PFSK-1 (cell line): ENCODE results near the gene DDX41.

ENCODE experiments used
- FOXP2 ChIP-seq: optimal IDR thresholded peaks from 2 replicates; pipeline ENCODE3; 2011; ENCODE audit warnings: borderline replicate concordance, control low read depth, inconsistent platforms; ENCODE audit not compliant: insufficient read depth; ENCODE audit errors: extremely low read length, extremely low read depth
- POLR2AphosphoS5 ChIP-seq: IDR thresholded peaks from 2 replicates; pipeline ENCODE4 v1.6.1; 2012; ENCODE audit warnings: low read depth, mild to moderate bottlenecking, control low read depth, low read length, moderate library complexity
- SIN3A ChIP-seq: IDR thresholded peaks from 2 replicates; pipeline ENCODE4 v1.6.1; 2012; ENCODE audit warnings: mild to moderate bottlenecking, low read length, moderate library complexity, borderline replicate concordance; ENCODE audit not compliant: insufficient read depth
- TAF1 ChIP-seq: IDR thresholded peaks from 2 replicates; pipeline ENCODE4 v1.6.1; 2012; ENCODE audit warnings: low read length, control low read depth, borderline replicate concordance; ENCODE audit not compliant: insufficient read depth
- TF ChIP-seq, protein P1 (sequence below), 2 experiments: IDR thresholded peaks; 2 replicates each; pipeline versions ENCODE4 v1.6.1 to v1.8.0; 2011 to 2012; ENCODE audit warnings: low read depth in 2 of 2, low read length in 2 of 2, control low read depth in 1 of 2, inconsistent platforms in 1 of 2, mild to moderate bottlenecking in 1 of 2, moderate library complexity in 1 of 2; ENCODE audit not compliant: insufficient read depth in 1 of 2

DDX41 gene

DNA sequence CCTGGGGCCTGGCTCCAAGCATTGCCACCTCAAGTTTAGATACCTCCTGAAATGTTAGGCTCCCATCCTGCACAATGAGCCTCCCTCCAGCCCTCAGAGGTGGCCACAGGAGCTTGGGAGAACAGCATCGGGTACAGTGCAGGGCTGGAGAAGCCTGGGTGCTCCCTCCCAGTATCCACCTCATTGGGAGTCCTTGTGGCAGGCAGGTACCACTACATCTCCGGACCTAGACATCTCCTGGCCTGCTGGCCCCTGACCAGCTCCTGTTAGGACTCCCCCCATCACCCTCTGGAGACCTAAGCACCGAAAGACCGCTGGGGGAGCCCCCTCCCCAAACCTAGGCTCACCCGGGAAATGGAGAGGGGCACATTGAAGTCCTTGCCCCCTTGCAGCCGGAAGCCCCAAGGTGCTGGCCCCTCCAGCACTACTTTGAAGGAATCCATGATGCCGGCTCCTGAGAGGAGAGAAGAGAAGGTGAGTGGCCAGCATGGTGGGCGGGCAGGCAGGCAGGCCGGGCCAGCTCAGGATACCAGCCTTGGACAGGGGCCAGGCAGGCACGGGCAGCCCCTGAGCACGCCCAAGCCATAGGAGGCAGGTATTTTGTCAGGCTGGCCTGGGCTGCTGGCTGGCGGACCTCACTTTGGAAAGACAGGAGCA is 20.6 kb downstream of the DDX41 start:
- TF ChIP-seq TAF1, result no peak

DNA sequence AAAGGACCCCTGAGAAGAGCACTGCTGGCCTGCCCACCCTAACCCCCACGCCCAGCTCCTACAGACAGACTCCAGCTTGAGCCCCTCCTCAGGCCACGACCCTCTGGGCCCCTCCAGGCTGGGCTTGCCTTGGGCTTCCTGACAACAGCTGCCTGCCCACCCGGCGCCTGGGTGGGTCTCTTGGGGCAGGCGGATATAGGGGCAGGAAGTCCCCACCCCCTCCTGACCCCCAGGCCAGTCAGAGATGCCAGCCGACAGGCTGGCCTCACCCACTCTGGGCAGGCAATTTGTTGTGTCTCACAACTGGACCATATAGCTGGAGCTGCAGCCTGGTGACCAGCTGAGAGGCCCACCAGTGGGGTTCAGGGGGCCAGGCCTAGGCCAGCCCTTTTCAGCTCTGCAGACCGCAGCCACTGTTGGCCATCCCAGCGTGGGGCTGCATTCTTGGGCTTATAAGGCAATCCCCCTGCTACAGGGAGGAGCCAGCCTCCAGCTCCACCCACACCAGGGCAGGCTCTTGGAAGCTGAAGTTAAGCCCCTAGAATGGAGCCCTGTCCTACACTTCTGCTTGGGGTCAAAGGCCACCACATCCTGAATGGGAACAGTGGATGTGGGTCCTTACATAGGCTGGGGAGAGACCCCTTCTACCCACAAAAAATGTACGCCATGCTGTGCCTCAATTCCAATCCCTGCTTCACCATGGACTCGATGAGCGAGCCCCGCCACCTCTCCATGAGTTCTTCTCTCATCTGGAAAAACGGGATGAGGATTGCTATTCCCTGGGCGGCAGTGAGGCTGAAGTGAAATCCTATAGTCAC is 21.3 kb downstream of the DDX41 start:
- peak; percentile 32; the same call in 1 of the 2 replicates for TF ChIP-seq TAF1
- TF ChIP-seq POLR2AphosphoS5, result no peak

- TF ChIP-seq POLR2AphosphoS5 (peak; percentile 44; the same call in 1 of the 2 replicates), FOXP2 (no peak), TAF1 (no peak)
Measured at GRCh38 chr5:177494346-177495195, 22.2 kb downstream of the DDX41 start.

GRCh38 chr5:177493795-177494345 is 22.9 kb downstream of the DDX41 start:
- TF ChIP-seq POLR2AphosphoS5 (no peak), SIN3A (no peak), FOXP2 (no peak), TAF1 (no peak)
- TF ChIP-seq, protein P1, sequence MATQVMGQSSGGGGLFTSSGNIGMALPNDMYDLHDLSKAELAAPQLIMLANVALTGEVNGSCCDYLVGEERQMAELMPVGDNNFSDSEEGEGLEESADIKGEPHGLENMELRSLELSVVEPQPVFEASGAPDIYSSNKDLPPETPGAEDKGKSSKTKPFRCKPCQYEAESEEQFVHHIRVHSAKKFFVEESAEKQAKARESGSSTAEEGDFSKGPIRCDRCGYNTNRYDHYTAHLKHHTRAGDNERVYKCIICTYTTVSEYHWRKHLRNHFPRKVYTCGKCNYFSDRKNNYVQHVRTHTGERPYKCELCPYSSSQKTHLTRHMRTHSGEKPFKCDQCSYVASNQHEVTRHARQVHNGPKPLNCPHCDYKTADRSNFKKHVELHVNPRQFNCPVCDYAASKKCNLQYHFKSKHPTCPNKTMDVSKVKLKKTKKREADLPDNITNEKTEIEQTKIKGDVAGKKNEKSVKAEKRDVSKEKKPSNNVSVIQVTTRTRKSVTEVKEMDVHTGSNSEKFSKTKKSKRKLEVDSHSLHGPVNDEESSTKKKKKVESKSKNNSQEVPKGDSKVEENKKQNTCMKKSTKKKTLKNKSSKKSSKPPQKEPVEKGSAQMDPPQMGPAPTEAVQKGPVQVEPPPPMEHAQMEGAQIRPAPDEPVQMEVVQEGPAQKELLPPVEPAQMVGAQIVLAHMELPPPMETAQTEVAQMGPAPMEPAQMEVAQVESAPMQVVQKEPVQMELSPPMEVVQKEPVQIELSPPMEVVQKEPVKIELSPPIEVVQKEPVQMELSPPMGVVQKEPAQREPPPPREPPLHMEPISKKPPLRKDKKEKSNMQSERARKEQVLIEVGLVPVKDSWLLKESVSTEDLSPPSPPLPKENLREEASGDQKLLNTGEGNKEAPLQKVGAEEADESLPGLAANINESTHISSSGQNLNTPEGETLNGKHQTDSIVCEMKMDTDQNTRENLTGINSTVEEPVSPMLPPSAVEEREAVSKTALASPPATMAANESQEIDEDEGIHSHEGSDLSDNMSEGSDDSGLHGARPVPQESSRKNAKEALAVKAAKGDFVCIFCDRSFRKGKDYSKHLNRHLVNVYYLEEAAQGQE (IDR thresholded peaks at IDR 0.05; ENCODE audit: insufficient read depth in 1 of 2, low read depth in 2 of 2, low read length in 2 of 2), result no peak

- TF ChIP-seq POLR2AphosphoS5, result no peak
- no peak for TF ChIP-seq TAF1
- TF ChIP-seq FOXP2, result no peak
- TF ChIP-seq SIN3A, result no peak
- TF ChIP-seq, protein P1 (IDR thresholded peaks at IDR 0.05; ENCODE audit: insufficient read depth in 1 of 2, low read depth in 2 of 2, low read length in 2 of 2), result no peak
Measured at GRCh38 chr5:177492841-177493240, 23.9 kb downstream of the DDX41 start.

- TF ChIP-seq, protein P1 (IDR thresholded peaks at IDR 0.05; ENCODE audit: insufficient read depth in 1 of 2, low read depth in 2 of 2, low read length in 2 of 2), result no peak
- TF ChIP-seq POLR2AphosphoS5 (no peak), TAF1 (no peak), SIN3A (no peak), FOXP2 (no peak)
Measured at GRCh38 chr5:177491983-177492746, 24.6 kb downstream of the DDX41 start.
